Neural cell (in vitro differentiated cells): ENCODE results near the gene UGT2B28.
"Not testable (repeated sequence)": the region's sequence is repeated elsewhere in the genome, so short reads cannot be mapped to it uniquely, and the experiment has no call there.

Experiments used
- CTCF ChIP-seq: fragments of 450-650 bp; IDR thresholded peaks from 2 replicates; pipeline ENCODE4 v1.5.1; 2014; ENCODE audit warnings: antibody characterized with exemption, mild to moderate bottlenecking, moderate library complexity; ENCODE audit not compliant: poor library complexity, severe bottlenecking
- EP300 ChIP-seq: fragments of 450-650 bp; conservative IDR thresholded peaks from 2 replicates; pipeline ENCODE4 v1.6.1; 2014; ENCODE audit warnings: antibody characterized with exemption, mild to moderate bottlenecking, moderate library complexity; ENCODE audit not compliant: poor library complexity, severe bottlenecking
- EZH2 ChIP-seq: fragments of 200-600, 300-800 bp; shearing (Covaris generic), sonication (generic); IDR thresholded peaks from 2 replicates; pipeline ENCODE4 v1.6.1; 2014; ENCODE audit warnings: antibody characterized with exemption, low read length, borderline replicate concordance, mild to moderate bottlenecking; ENCODE audit not compliant: insufficient read depth, poor library complexity, severe bottlenecking
- MXI1 ChIP-seq: fragments of 450-650 bp; conservative IDR thresholded peaks from 2 replicates; pipeline ENCODE4 v1.6.1; 2014; ENCODE audit warnings: antibody characterized with exemption, mild to moderate bottlenecking; ENCODE audit not compliant: poor library complexity, severe bottlenecking
- POLR2AphosphoS5 ChIP-seq: IDR thresholded peaks from 2 replicates; pipeline ENCODE4 v1.6.1; 2012
- RAD21 ChIP-seq: fragments of 450-650 bp; conservative IDR thresholded peaks from 2 replicates; pipeline ENCODE4 v1.6.1; 2014; ENCODE audit warnings: antibody characterized with exemption, mild to moderate bottlenecking, moderate library complexity
- REST ChIP-seq: IDR thresholded peaks from 2 replicates; pipeline ENCODE4 v1.6.1; 2012; ENCODE audit warnings: borderline replicate concordance
- SMC3 ChIP-seq: fragments of 450-650 bp; conservative IDR thresholded peaks from 2 replicates; pipeline ENCODE4 v1.6.1; 2014; ENCODE audit warnings: antibody characterized with exemption, mild to moderate bottlenecking, moderate library complexity; ENCODE audit not compliant: poor library complexity
- TAF1 ChIP-seq: IDR thresholded peaks from 2 replicates; pipeline ENCODE4 v1.6.1; 2012; ENCODE audit warnings: low read depth

GRCh38 chr4:69250884-69251283 lies 29.4 kb upstream of the UGT2B28 start:
- TF ChIP-seq CTCF, RAD21, REST, POLR2AphosphoS5, EP300, EZH2, TAF1, MXI1, SMC3: not testable (repeated sequence)
